C4-2B (cell line): ENCODE data around the gene ADH1C.

Experiments
- ZFX ChIP-seq: fragments of 450-650 bp; IDR thresholded peaks from 2 replicates; pipeline ENCODE4 v1.6.1; 2017
- TF ChIP-seq, protein P1 (sequence below): fragments of 450-650 bp; conservative IDR thresholded peaks from 2 replicates; pipeline ENCODE4 v1.5.1; 2017; ENCODE audit warnings: mild to moderate bottlenecking

DNA sequence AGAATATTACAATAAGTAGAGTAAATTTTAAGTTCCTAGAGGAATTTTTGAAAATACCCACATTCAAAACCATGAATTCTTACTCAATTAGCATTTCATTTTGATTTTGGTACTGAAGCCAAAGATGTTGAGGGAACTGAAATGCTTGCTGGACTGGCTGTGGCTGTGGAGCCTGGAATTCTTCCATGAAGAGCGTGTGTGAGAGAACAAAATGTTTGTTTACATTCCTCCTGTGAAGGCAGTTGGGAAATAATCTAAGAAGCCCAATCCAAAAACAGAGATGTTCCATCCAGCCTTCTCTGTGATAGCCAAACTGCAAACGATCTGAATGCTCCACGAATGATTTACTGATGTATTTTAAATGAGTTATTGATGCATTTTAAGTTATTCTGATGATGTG lies 27.6 kb downstream of the ADH1C start:
- TF ChIP-seq, protein P1, sequence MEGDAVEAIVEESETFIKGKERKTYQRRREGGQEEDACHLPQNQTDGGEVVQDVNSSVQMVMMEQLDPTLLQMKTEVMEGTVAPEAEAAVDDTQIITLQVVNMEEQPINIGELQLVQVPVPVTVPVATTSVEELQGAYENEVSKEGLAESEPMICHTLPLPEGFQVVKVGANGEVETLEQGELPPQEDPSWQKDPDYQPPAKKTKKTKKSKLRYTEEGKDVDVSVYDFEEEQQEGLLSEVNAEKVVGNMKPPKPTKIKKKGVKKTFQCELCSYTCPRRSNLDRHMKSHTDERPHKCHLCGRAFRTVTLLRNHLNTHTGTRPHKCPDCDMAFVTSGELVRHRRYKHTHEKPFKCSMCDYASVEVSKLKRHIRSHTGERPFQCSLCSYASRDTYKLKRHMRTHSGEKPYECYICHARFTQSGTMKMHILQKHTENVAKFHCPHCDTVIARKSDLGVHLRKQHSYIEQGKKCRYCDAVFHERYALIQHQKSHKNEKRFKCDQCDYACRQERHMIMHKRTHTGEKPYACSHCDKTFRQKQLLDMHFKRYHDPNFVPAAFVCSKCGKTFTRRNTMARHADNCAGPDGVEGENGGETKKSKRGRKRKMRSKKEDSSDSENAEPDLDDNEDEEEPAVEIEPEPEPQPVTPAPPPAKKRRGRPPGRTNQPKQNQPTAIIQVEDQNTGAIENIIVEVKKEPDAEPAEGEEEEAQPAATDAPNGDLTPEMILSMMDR: no peak
- TF ChIP-seq ZFX: no peak
